Adrenal gland (tissue), 5 donors: ENCODE data around the gene PRSS53.

Experiments used
- POLR2A ChIP-seq, 2 donors: fragments of 450-650 bp; IDR thresholded peaks; one replicate each; pipeline ENCODE4 v1.6.1; 2017; ENCODE audit warnings: antibody characterized with exemption in 2 of 2, mild to moderate bottlenecking in 2 of 2, moderate library complexity in 1 of 2
- TF ChIP-seq, protein P1 (sequence below), 6 experiments: fragments of 450-650 bp in 4 of 6; fragments of 200-600 bp in 2 of 6; sonication (generic) in 1 of 6; IDR thresholded peaks; 1 replicate in 5 of 6; 2 replicates in 1 of 6; pipeline versions ENCODE4 v1.5.1 to v1.8.0; 2016 to 2021; ENCODE audit warnings: antibody characterized with exemption in 6 of 6, mild to moderate bottlenecking in 2 of 6, moderate library complexity in 1 of 6
- donor health status: DM: no; HTN: no; CAD: no.

GRCh38 chr16:31111881-31112466 lies 23.2 kb upstream of the PRSS53 start:
- TF ChIP-seq, protein P1, sequence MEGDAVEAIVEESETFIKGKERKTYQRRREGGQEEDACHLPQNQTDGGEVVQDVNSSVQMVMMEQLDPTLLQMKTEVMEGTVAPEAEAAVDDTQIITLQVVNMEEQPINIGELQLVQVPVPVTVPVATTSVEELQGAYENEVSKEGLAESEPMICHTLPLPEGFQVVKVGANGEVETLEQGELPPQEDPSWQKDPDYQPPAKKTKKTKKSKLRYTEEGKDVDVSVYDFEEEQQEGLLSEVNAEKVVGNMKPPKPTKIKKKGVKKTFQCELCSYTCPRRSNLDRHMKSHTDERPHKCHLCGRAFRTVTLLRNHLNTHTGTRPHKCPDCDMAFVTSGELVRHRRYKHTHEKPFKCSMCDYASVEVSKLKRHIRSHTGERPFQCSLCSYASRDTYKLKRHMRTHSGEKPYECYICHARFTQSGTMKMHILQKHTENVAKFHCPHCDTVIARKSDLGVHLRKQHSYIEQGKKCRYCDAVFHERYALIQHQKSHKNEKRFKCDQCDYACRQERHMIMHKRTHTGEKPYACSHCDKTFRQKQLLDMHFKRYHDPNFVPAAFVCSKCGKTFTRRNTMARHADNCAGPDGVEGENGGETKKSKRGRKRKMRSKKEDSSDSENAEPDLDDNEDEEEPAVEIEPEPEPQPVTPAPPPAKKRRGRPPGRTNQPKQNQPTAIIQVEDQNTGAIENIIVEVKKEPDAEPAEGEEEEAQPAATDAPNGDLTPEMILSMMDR (IDR thresholded peaks at IDR 0.05) = no peak
- no peak for TF ChIP-seq POLR2A (IDR thresholded peaks at IDR 0.05)
